CD4-positive, alpha-beta memory T cell (primary cell): Measurements from ENCODE around the gene UTP11. TPM values are rescaled to one million over a fixed set of nuclear protein-coding genes. Genes with fewer than 3 reads are reported as not detected.

ENCODE experiments used
- CTCF ChIA-PET: fragments of 350-600 bp; sonication (Branson Sonifier 250); formaldehyde crosslinking; loops from one replicate; lab custom pipeline; 2021; ENCODE audit warnings: inconsistent platforms; ENCODE audit not compliant: partially characterized antibody; lab: Charles Lee
- POLR2A ChIA-PET: fragments of 350-600 bp; sonication (Branson Sonifier 250); formaldehyde crosslinking; loops from one replicate; lab custom pipeline; 2021; ENCODE audit not compliant: partially characterized antibody; lab: Charles Lee
- DNase-seq, 5 donors: peaks; one replicate each; pipeline versions ENCODE4 v3.0.0 to v3.0.0-alpha.2; 2020 to 2022; ENCODE audit warnings: mixed read lengths in 1 of 5
- H3K27ac ChIP-seq: one replicate; pipeline ENCODE4 v1.7.0; 2013; ENCODE audit warnings: low read depth, low read length
- H3K27me3 ChIP-seq: 2 replicates; pipeline ENCODE4 v1.7.0; 2013; ENCODE audit warnings: mild to moderate bottlenecking, low read length, moderate library complexity; ENCODE audit not compliant: insufficient read depth
- H3K36me3 ChIP-seq: 2 replicates; pipeline ENCODE4 v1.7.0; 2013; ENCODE audit warnings: mild to moderate bottlenecking, low read length, moderate library complexity; ENCODE audit not compliant: insufficient read depth
- H3K4me1 ChIP-seq: 2 replicates; pipeline ENCODE4 v1.7.0; 2013; ENCODE audit warnings: mild to moderate bottlenecking, low read length, moderate library complexity; ENCODE audit not compliant: insufficient read depth
- H3K4me3 ChIP-seq, 2 donors: one replicate each; pipeline ENCODE4 v1.7.0; 2013; ENCODE audit warnings: low read length in 2 of 2, mild to moderate bottlenecking in 1 of 2
- H3K9me3 ChIP-seq, 2 donors: one replicate each; pipeline ENCODE4 v1.7.0; 2013; ENCODE audit warnings: low read length in 2 of 2, control low read depth in 1 of 2; ENCODE audit not compliant: control insufficient read depth in 1 of 2
- H3K27ac Mint-ChIP-seq, 7 donors: one replicate each; pipeline ENCODE4 v1.8.0; 2020 to 2021; ENCODE audit warnings: mixed read lengths in 7 of 7, mild to moderate bottlenecking in 6 of 7, inconsistent platforms in 3 of 7, moderate library complexity in 3 of 7
- H3K27me3 Mint-ChIP-seq, 2 donors: one replicate each; pipeline ENCODE4 v1.8.0; 2020 to 2021; ENCODE audit warnings: mixed read lengths in 2 of 2
- H3K36me3 Mint-ChIP-seq, 2 donors: one replicate each; pipeline ENCODE4 v1.8.0; 2020 to 2021; ENCODE audit warnings: mixed read lengths in 2 of 2, inconsistent platforms in 1 of 2, mild to moderate bottlenecking in 1 of 2
- H3K4me1 Mint-ChIP-seq, 4 donors: one replicate each; pipeline ENCODE4 v1.8.0; 2020 to 2021; ENCODE audit warnings: mixed read lengths in 4 of 4, mild to moderate bottlenecking in 1 of 4
- H3K4me3 Mint-ChIP-seq, 8 donors: one replicate each; pipeline ENCODE4 v1.8.0; 2020 to 2021; ENCODE audit warnings: mixed read lengths in 8 of 8, mild to moderate bottlenecking in 7 of 8, moderate library complexity in 6 of 8, inconsistent platforms in 3 of 8
- H3K9me3 Mint-ChIP-seq, 8 donors: one replicate each; pipeline ENCODE4 v1.8.0; 2020 to 2021; ENCODE audit warnings: mixed read lengths in 8 of 8, mild to moderate bottlenecking in 5 of 8, inconsistent platforms in 3 of 8, moderate library complexity in 1 of 8
- intact Hi-C: fragments of 100-400 bp; cut with micrococcal nuclease; formaldehyde crosslinking; loops from one replicate; pipeline ENCODE4 v1.15.1; 2023
- polyA plus RNA-seq, 2 donors: library from polyadenylated mRNA; unstranded; fragments of 300-500 nt; fragmentation: Illumina TruSeq; gene quantifications; one replicate each; pipeline ENCODE4 v1.2.3, GENCODE V29; 2021
- total RNA-seq, 2 experiments: library from RNA; stranded (reverse); gene quantifications; one replicate each; pipeline ENCODE4 v1.2.3, GENCODE V29; 2021

UTP11 gene
- total and polyA plus RNA-seq, 4 experiments from 2014 or later = 17.3 to 21.9 (median 19.3) TPM

- no peak overlapping the region for H3K27ac ChIP-seq
- intact Hi-C loops = no loop called here
- no peak overlapping the region for H3K4me3 ChIP-seq
- H3K27me3 Mint-ChIP-seq = no peaks in the 10 kb centered on the region
- peaks cover 63 to 77% of the 10 kb centered on the region in 2 donors for H3K36me3 Mint-ChIP-seq
- no peaks in the 10 kb centered on the region for H3K4me1 ChIP-seq
- ChIA-PET POLR2A (no interaction called here), CTCF (interaction anchor here (2.5 kb wide), 1 partner anchor 11 kb away, joined by 8 read pairs; the partner anchor contains the start of gene SF3A3)
- no peaks in the 10 kb centered on the region for H3K27me3 ChIP-seq
- peaks cover 66% of the 10 kb centered on the region for H3K36me3 ChIP-seq
- H3K4me3 Mint-ChIP-seq = no peak overlapping the region
- H3K9me3 Mint-ChIP-seq = peaks cover 0 to 6% (median 0%) of the 10 kb centered on the region in 8 donors
- no peaks in the 10 kb centered on the region for H3K9me3 ChIP-seq
- H3K4me1 Mint-ChIP-seq = peaks cover 0 to 7% (median 4%) of the 10 kb centered on the region in 4 donors
- DNase-seq = no peak
- H3K27ac Mint-ChIP-seq = peak overlapping the region in 1 of 7 donors; percentile 57
Observed at GRCh38 chr1:37978541-37978940, 34.0 kb upstream of the UTP11 start.

- Mint-ChIP-seq H3K27me3 (no peaks in the 10 kb centered on the region), H3K4me3 (no peak overlapping the region), H3K36me3 (peaks cover 55 to 76% of the 10 kb centered on the region in 2 donors), H3K4me1 (peaks cover 6 to 12% (median 10%) of the 10 kb centered on the region in 4 donors), H3K27ac (no peak overlapping the region), H3K9me3 (no peaks in the 10 kb centered on the region)
- Histone ChIP-seq H3K27me3 (no peaks in the 10 kb centered on the region), H3K27ac (no peak overlapping the region), H3K36me3 (peaks cover 60% of the 10 kb centered on the region), H3K4me3 (no peak overlapping the region), H3K9me3 (no peaks in the 10 kb centered on the region), H3K4me1 (peaks cover 11% of the 10 kb centered on the region)
- intact Hi-C loops = no loop called here
- CTCF ChIA-PET = no interaction called here
- POLR2A ChIA-PET = no interaction called here
- no peak for DNase-seq
Observed at GRCh38 chr1:37983546-37983945, 29.0 kb upstream of the UTP11 start.

GRCh38 chr1:37987679-37988078, 24.9 kb upstream of the UTP11 start:
- CTCF ChIA-PET = no interaction called here
- DNase-seq = no peak
- peak overlapping the region in 2 of 8 donors; percentile 99 to 100 for H3K4me3 Mint-ChIP-seq
- peaks cover 25% of the 10 kb centered on the region for H3K36me3 ChIP-seq
- H3K9me3 Mint-ChIP-seq = no peaks in the 10 kb centered on the region
- peaks cover 0 to 2% of the 10 kb centered on the region in 2 donors for H3K27me3 Mint-ChIP-seq
- POLR2A ChIA-PET = interaction anchor here (0.9 kb wide), 1 partner anchor 180 kb away, joined by 3 read pairs; the partner anchor contains the start of genes C1orf122 and YRDC
- no peak overlapping the region for H3K27ac ChIP-seq
- no peaks in the 10 kb centered on the region for H3K9me3 ChIP-seq
- H3K27me3 ChIP-seq = no peaks in the 10 kb centered on the region
- peaks cover 25 to 46% of the 10 kb centered on the region in 2 donors for H3K36me3 Mint-ChIP-seq
- H3K4me1 ChIP-seq = peaks cover 22% of the 10 kb centered on the region
- H3K4me3 ChIP-seq = no peak overlapping the region
- peak overlapping the region in 3 of 7 donors; percentile 27 to 42 (median 28) for H3K27ac Mint-ChIP-seq
- H3K4me1 Mint-ChIP-seq = peaks cover 10 to 31% (median 21%) of the 10 kb centered on the region in 4 donors
- intact Hi-C loops = no loop called here

GRCh38 chr1:37989361-37989930, 23.1 kb upstream of the UTP11 start:
- H3K27ac ChIP-seq = peak overlapping the region; percentile 78
- peaks cover 19% of the 10 kb centered on the region for H3K36me3 ChIP-seq
- intact Hi-C loops = no loop called here
- ChIA-PET POLR2A (interaction anchor here (0.7 to 2.6 kb wide), 7 partner anchors 14 to 297 kb away, joined by 3 to 15 read pairs (median 4); partner anchors contain the start of genes CDCA8, MTF1 and UTP11), CTCF (interaction anchor here (1.0 to 9.8 kb wide), 10 partner anchors 11 to 848 kb away, joined by 3 to 192 read pairs (median 6); partner anchors contain the start of genes MTF1 and UTP11)
- Mint-ChIP-seq H3K4me1 (peaks cover 10 to 36% (median 21%) of the 10 kb centered on the region in 4 donors), H3K9me3 (no peaks in the 10 kb centered on the region), H3K27me3 (peaks cover 0 to 2% of the 10 kb centered on the region in 2 donors), H3K27ac (peak overlapping the region; percentile 86 to 99 (median 95)), H3K4me3 (peak overlapping the region; percentile 97 to 100 (median 99)), H3K36me3 (peaks cover 15 to 37% of the 10 kb centered on the region in 2 donors)
- no peaks in the 10 kb centered on the region for H3K9me3 ChIP-seq
- peak in 2 of 5 donors; percentile 32 to 57 for DNase-seq
- H3K27me3 ChIP-seq = no peaks in the 10 kb centered on the region
- H3K4me3 ChIP-seq = peak overlapping the region; percentile 91 to 93
- peaks cover 25% of the 10 kb centered on the region for H3K4me1 ChIP-seq

GRCh38 chr1:37994886-37995566, 17.5 kb upstream of the UTP11 start:
- Mint-ChIP-seq H3K36me3 (peaks cover 0 to 1% of the 10 kb centered on the region in 2 donors), H3K27me3 (peaks cover 0 to 1% of the 10 kb centered on the region in 2 donors), H3K4me1 (peaks cover 9 to 30% (median 16%) of the 10 kb centered on the region in 4 donors), H3K9me3 (no peaks in the 10 kb centered on the region), H3K4me3 (peak overlapping the region; percentile 14 to 86 (median 76)), H3K27ac (peak overlapping the region; percentile 38 to 95 (median 74))
- POLR2A ChIA-PET = interaction anchor here (1.0 to 2.9 kb wide), 4 partner anchors 14 to 64 kb away, joined by 3 to 18 read pairs (median 6); partner anchors contain the start of gene UTP11
- H3K4me3 ChIP-seq = no peak overlapping the region
- no peak for DNase-seq
- intact Hi-C loops = loop anchor here (5.0 kb wide), 1 partner anchor 303 kb away; the partner anchor contains the start of gene CDCA8
- CTCF ChIA-PET = interaction anchor here (9.8 kb wide), 1 partner anchor 21 kb away, joined by 192 read pairs; the partner anchor contains the start of gene UTP11
- H3K27ac ChIP-seq = no peak overlapping the region
- H3K4me1 ChIP-seq = peaks cover 13% of the 10 kb centered on the region
- no peaks in the 10 kb centered on the region for H3K9me3 ChIP-seq
- no peaks in the 10 kb centered on the region for H3K27me3 ChIP-seq
- H3K36me3 ChIP-seq = no peaks in the 10 kb centered on the region

GRCh38 chr1:37995751-37996345, 16.7 kb upstream of the UTP11 start:
- peaks cover 8 to 30% (median 14%) of the 10 kb centered on the region in 4 donors for H3K4me1 Mint-ChIP-seq
- H3K4me3 Mint-ChIP-seq = peak overlapping the region in 7 of 8 donors; percentile 64 to 86 (median 79)

More at GRCh38 chr1:37995751-37996345, 16.7 kb upstream of the UTP11 start:
- intact Hi-C loops = no loop called here
- CTCF ChIA-PET = interaction anchor here (9.8 kb wide), 1 partner anchor 20 kb away, joined by 192 read pairs; the partner anchor contains the start of gene UTP11
- POLR2A ChIA-PET = interaction anchor here (1.0 to 2.9 kb wide), 3 partner anchors 16 to 188 kb away, joined by 3 to 18 read pairs (median 3); partner anchors contain the start of genes C1orf122, UTP11 and YRDC
- Histone ChIP-seq H3K9me3 (no peaks in the 10 kb centered on the region), H3K36me3 (no peaks in the 10 kb centered on the region), H3K27ac (peak overlapping the region; percentile 44), H3K4me3 (no peak overlapping the region), H3K27me3 (no peaks in the 10 kb centered on the region), H3K4me1 (peaks cover 9% of the 10 kb centered on the region)
- H3K27ac Mint-ChIP-seq = peak overlapping the region in 4 of 7 donors; percentile 22 to 95 (median 64)
- no peak for DNase-seq
- no peaks in the 10 kb centered on the region for H3K27me3 Mint-ChIP-seq
- no peaks in the 10 kb centered on the region for H3K36me3 Mint-ChIP-seq
- no peaks in the 10 kb centered on the region for H3K9me3 Mint-ChIP-seq
